Measurements from ENCODE around the gene SMIM29.

The SMIM29 gene

GRCh38 chr6:34196833-34197195 is 52.0 kb downstream of the SMIM29 start:
- H3K79me2 ChIP-seq: no peaks in the 10 kb centered on the region
- H3K36me3 ChIP-seq (ENCODE audit: control insufficient read depth, insufficient read depth, low read length): no peaks in the 10 kb centered on the region
- TF ChIP-seq, protein P1, sequence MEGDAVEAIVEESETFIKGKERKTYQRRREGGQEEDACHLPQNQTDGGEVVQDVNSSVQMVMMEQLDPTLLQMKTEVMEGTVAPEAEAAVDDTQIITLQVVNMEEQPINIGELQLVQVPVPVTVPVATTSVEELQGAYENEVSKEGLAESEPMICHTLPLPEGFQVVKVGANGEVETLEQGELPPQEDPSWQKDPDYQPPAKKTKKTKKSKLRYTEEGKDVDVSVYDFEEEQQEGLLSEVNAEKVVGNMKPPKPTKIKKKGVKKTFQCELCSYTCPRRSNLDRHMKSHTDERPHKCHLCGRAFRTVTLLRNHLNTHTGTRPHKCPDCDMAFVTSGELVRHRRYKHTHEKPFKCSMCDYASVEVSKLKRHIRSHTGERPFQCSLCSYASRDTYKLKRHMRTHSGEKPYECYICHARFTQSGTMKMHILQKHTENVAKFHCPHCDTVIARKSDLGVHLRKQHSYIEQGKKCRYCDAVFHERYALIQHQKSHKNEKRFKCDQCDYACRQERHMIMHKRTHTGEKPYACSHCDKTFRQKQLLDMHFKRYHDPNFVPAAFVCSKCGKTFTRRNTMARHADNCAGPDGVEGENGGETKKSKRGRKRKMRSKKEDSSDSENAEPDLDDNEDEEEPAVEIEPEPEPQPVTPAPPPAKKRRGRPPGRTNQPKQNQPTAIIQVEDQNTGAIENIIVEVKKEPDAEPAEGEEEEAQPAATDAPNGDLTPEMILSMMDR (IDR thresholded peaks at IDR 0.05): no peak
- peaks cover 2% of the 10 kb centered on the region for H3K4me1 ChIP-seq
- peak overlapping the region; percentile 51 for H3K4me3 ChIP-seq (ENCODE audit: low read depth, low read length)
- H3K4me2 ChIP-seq (ENCODE audit: low read length): peak overlapping the region; percentile 97
- H3K9ac ChIP-seq: no peak overlapping the region
- H2AFZ ChIP-seq: peak overlapping the region; percentile 97
- no peaks in the 10 kb centered on the region for H3K9me3 ChIP-seq (ENCODE audit: control insufficient read depth, low read length)
- no peaks in the 10 kb centered on the region for H3K27me3 ChIP-seq (ENCODE audit: control insufficient read depth, insufficient read depth, low read length)
- H3K27ac ChIP-seq: no peak overlapping the region
